OCI-LY7 (cell line): ENCODE data around the gene TNRC6C.

Experiments
- EZH2phosphoT487 ChIP-seq: fragments of 200-600 bp; sonication (generic); IDR thresholded peaks from 2 replicates; pipeline ENCODE4 v1.6.1; 2018; ENCODE audit warnings: low read depth, borderline replicate concordance, mild to moderate bottlenecking, mixed run types, antibody characterized with exemption, low read length, moderate library complexity, mixed read lengths
- TF ChIP-seq, protein P1 (sequence below): fragments of 200-600 bp; sonication (generic); conservative IDR thresholded peaks from 2 replicates; pipeline ENCODE4 v1.5.1; 2014; ENCODE audit warnings: mild to moderate bottlenecking, antibody characterized with exemption, low read length, moderate library complexity, mixed read lengths

- TF ChIP-seq, protein P1, sequence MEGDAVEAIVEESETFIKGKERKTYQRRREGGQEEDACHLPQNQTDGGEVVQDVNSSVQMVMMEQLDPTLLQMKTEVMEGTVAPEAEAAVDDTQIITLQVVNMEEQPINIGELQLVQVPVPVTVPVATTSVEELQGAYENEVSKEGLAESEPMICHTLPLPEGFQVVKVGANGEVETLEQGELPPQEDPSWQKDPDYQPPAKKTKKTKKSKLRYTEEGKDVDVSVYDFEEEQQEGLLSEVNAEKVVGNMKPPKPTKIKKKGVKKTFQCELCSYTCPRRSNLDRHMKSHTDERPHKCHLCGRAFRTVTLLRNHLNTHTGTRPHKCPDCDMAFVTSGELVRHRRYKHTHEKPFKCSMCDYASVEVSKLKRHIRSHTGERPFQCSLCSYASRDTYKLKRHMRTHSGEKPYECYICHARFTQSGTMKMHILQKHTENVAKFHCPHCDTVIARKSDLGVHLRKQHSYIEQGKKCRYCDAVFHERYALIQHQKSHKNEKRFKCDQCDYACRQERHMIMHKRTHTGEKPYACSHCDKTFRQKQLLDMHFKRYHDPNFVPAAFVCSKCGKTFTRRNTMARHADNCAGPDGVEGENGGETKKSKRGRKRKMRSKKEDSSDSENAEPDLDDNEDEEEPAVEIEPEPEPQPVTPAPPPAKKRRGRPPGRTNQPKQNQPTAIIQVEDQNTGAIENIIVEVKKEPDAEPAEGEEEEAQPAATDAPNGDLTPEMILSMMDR, result no peak
- TF ChIP-seq EZH2phosphoT487, result no peak
These were observed 164.4 kb downstream of the TNRC6C start for GRCh38 chr17:78122931-78123249.
